Islet of Langerhans (tissue), 1 donor: ENCODE measurements around the gene NOL4.

ENCODE experiments used
- FAIRE-seq: peaks from one replicate; lab custom pipeline; 2011; peaks lifted over from hg19 to GRCh38; lab: Jason Lieb, UNC

Gene NOL4

GRCh38 chr18:34189656-34190435 lies 34.9 kb downstream of the NOL4 start:
- peak; percentile 82 for FAIRE-seq
